Left ventricle myocardium superior (tissue), 1 donor: ENCODE measurements around the gene PCDHGA3. TPM values are rescaled to one million over a fixed set of nuclear protein-coding genes. Genes with fewer than 3 reads are reported as not detected.

Source experiments
- total RNA-seq: library from RNA; stranded (reverse); fragmentation: NEBNext Ultra II Directional; extraction: Animal tissue kit (Norgen Biotek cat#: 25700); gene quantifications from one replicate; pipeline ENCODE4 v1.2.1, GENCODE V29; 2021
- donor health status: DM: no; HTN: yes; CAD: no; lungs with severe emphysema.

The PCDHGA3 gene
- total RNA-seq, 1 donor from 2014 or later: 12.1 TPM

Other genes with a start within 250 kb of the PCDHGA3 start
- 2.2 TPM for gene PCDHB2, start 249.2 kb upstream of the PCDHGA3 start, total RNA-seq
- 0.99 TPM for gene PCDHB3, start 243.4 kb upstream of the PCDHGA3 start, total RNA-seq
- gene PCDHB4, start 222.0 kb upstream of the PCDHGA3 start, total RNA-seq: 1.5 TPM
- 3.1 TPM for gene PCDHB5, start 208.6 kb upstream of the PCDHGA3 start, total RNA-seq
- 0.32 TPM for gene PCDHB6, start 193.8 kb upstream of the PCDHGA3 start, total RNA-seq
- gene PCDHB7, start 171.2 kb upstream of the PCDHGA3 start, total RNA-seq: 0.77 TPM
- 1.8 TPM for gene PCDHB8, start 166.0 kb upstream of the PCDHGA3 start, total RNA-seq
- 2.7 TPM for gene PCDHB16, start 161.4 kb upstream of the PCDHGA3 start, total RNA-seq
- gene PCDHB9, start 156.7 kb upstream of the PCDHGA3 start, total RNA-seq: 0.59 TPM
- 0.64 TPM for gene PCDHB10, start 151.5 kb upstream of the PCDHGA3 start, total RNA-seq
- 0.74 TPM for gene PCDHB11, start 144.2 kb upstream of the PCDHGA3 start, total RNA-seq
- gene PCDHB12, start 135.1 kb upstream of the PCDHGA3 start, total RNA-seq: 1.3 TPM
- 1.7 TPM for gene PCDHB13, start 129.9 kb upstream of the PCDHGA3 start, total RNA-seq
- gene PCDHB14, start 120.5 kb upstream of the PCDHGA3 start, total RNA-seq: 2.5 TPM
- 2.6 TPM for gene PCDHB15, start 98.4 kb upstream of the PCDHGA3 start, total RNA-seq
- gene SLC25A2, start 39.8 kb upstream of the PCDHGA3 start, total RNA-seq: not detected
- 106 TPM for gene TAF7, start 23.0 kb upstream of the PCDHGA3 start, total RNA-seq
- gene PCDHGA1, start 13.3 kb upstream of the PCDHGA3 start, total RNA-seq: 3.0 TPM
- 6.0 TPM for gene PCDHGA2, start 5.1 kb upstream of the PCDHGA3 start, total RNA-seq
- gene PCDHGB1, start 6.3 kb downstream of the PCDHGA3 start, total RNA-seq: 7.1 TPM
- 8.4 TPM for gene PCDHGA4, start 11.2 kb downstream of the PCDHGA3 start, total RNA-seq
- gene PCDHGB2, start 16.2 kb downstream of the PCDHGA3 start, total RNA-seq: 8.7 TPM
- 5.3 TPM for gene PCDHGA5, start 20.3 kb downstream of the PCDHGA3 start, total RNA-seq
- gene PCDHGB3, start 26.4 kb downstream of the PCDHGA3 start, total RNA-seq: 7.2 TPM
- 5.7 TPM for gene PCDHGA6, start 30.1 kb downstream of the PCDHGA3 start, total RNA-seq
- 7.0 TPM for gene PCDHGA7, start 38.9 kb downstream of the PCDHGA3 start, total RNA-seq
- gene PCDHGB4, start 43.9 kb downstream of the PCDHGA3 start, total RNA-seq: 5.4 TPM
- gene PCDHGA8, start 48.8 kb downstream of the PCDHGA3 start, total RNA-seq: 9.1 TPM
- gene PCDHGB5, start 54.1 kb downstream of the PCDHGA3 start, total RNA-seq: 6.4 TPM
- 4.5 TPM for gene PCDHGA9, start 58.9 kb downstream of the PCDHGA3 start, total RNA-seq
- gene PCDHGB6, start 64.2 kb downstream of the PCDHGA3 start, total RNA-seq: 4.7 TPM
- 5.3 TPM for gene PCDHGA10, start 69.2 kb downstream of the PCDHGA3 start, total RNA-seq
- 8.8 TPM for gene PCDHGB7, start 73.8 kb downstream of the PCDHGA3 start, total RNA-seq
- 5.0 TPM for gene PCDHGA11, start 77.2 kb downstream of the PCDHGA3 start, total RNA-seq
- 5.1 TPM for gene PCDHGA12, start 86.7 kb downstream of the PCDHGA3 start, total RNA-seq
- gene PCDHGC3, start 132.1 kb downstream of the PCDHGA3 start, total RNA-seq: 13.4 TPM
- 2.5 TPM for gene PCDHGC4, start 141.2 kb downstream of the PCDHGA3 start, total RNA-seq
- gene PCDHGC5, start 145.3 kb downstream of the PCDHGA3 start, total RNA-seq: 3.2 TPM